MM.1S (cell line): ENCODE data around the gene THOC2.
"Not testable (repeated sequence)": the region's sequence is repeated elsewhere in the genome, so short reads cannot be mapped to it uniquely, and the experiment has no call there.

ENCODE experiments used
- EZH2 ChIP-seq: fragments of 300-600 bp; sonication (generic); optimal IDR thresholded peaks from 2 replicates; pipeline ENCODE3; 2017; ENCODE audit warnings: low read depth, mild to moderate bottlenecking, antibody characterized with exemption, low read length, mixed read lengths
- EZH2phosphoT487 ChIP-seq: fragments of 300-600 bp; sonication (generic); IDR thresholded peaks from 2 replicates; pipeline ENCODE4 v1.6.1; 2018; ENCODE audit warnings: antibody characterized with exemption, low read length
- TF ChIP-seq, protein P1 (sequence below): fragments of 300-600 bp; sonication (generic); IDR thresholded peaks from 2 replicates; pipeline ENCODE4 v1.5.1; 2016; ENCODE audit warnings: antibody characterized with exemption, low read length, mixed read lengths

DNA sequence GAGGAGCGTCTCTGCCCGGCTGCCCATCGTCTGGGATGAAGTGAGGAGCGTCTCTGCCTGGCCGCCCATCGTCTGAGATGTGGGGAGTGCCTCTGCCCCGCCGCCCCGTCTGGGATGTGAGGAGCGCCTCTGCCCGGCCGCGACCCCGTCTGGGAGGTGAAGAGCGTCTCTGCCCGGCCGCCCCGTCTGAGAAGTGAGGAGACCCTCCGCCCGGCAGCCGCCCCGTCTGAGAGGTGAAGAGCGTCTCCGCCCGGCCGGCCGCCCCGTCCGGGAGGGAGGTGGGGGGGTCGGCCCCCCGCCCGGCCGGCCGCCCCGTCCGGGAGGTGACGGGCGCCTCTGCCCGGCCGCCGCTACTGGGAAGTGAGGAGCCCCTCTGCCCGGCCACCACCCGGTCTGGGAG, 1.2 kb upstream of the THOC2 start:
- TF ChIP-seq, protein P1, sequence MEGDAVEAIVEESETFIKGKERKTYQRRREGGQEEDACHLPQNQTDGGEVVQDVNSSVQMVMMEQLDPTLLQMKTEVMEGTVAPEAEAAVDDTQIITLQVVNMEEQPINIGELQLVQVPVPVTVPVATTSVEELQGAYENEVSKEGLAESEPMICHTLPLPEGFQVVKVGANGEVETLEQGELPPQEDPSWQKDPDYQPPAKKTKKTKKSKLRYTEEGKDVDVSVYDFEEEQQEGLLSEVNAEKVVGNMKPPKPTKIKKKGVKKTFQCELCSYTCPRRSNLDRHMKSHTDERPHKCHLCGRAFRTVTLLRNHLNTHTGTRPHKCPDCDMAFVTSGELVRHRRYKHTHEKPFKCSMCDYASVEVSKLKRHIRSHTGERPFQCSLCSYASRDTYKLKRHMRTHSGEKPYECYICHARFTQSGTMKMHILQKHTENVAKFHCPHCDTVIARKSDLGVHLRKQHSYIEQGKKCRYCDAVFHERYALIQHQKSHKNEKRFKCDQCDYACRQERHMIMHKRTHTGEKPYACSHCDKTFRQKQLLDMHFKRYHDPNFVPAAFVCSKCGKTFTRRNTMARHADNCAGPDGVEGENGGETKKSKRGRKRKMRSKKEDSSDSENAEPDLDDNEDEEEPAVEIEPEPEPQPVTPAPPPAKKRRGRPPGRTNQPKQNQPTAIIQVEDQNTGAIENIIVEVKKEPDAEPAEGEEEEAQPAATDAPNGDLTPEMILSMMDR: not testable (repeated sequence)
- not testable (repeated sequence) for TF ChIP-seq EZH2, EZH2phosphoT487
